A172 (cell line): ENCODE data around the gene SLC5A5. TPM values are rescaled to one million over a fixed set of nuclear protein-coding genes. Genes with fewer than 3 reads are reported as not detected.

Experiments used
- DNase-seq: peaks from one replicate; pipeline ENCODE4 v3.0.0-alpha.2; 2015; ENCODE audit warnings: low spot score
- total RNA-seq: library from RNA; depleted of rRNA; stranded (reverse); fragments of >200 nt; shearing (Covaris generic); gene quantifications from 2 replicates; pipeline ENCODE4 v1.2.3, GENCODE V29; 2014

The SLC5A5 gene
- total RNA-seq, 1 experiment from 2014 or later = not detected

GRCh38 chr19:17847538-17848366 lies 24.0 kb upstream of the SLC5A5 start, which contains the start of gene JAK3:
Gene JAK3, minus strand, starts transcription at chr19:17847982. Its CDS starts 3,565 bp downstream, at chr19:17844417.
- DNase-seq = no peak

- DNase-seq = no peak
These were observed 23.0 kb upstream of the SLC5A5 start for GRCh38 chr19:17848595-17849292.

DNA sequence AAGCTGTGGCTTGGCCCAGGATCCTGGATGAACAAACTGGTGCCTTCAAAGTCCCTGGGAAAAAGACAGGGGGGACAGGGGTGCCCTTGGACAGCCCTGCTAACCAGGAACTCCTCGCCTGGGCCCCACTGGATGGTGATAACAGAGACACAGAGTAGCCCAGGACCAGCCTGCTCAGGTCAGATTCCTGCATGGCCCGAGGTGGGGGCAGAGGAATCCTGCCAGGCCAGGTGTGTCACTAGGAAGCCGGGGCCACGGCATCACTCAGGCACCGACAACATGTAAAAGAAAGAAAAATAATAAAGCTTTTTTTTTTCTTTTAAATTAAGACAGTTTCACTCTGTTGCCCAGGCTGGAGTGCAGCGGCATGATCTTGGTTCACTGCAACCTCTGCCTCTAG lies 17.7 kb upstream of the SLC5A5 start:
- no peak for DNase-seq

- DNase-seq = peak; percentile 64
These were observed 16.2 kb upstream of the SLC5A5 start for GRCh38 chr19:17855280-17856152.

DNA sequence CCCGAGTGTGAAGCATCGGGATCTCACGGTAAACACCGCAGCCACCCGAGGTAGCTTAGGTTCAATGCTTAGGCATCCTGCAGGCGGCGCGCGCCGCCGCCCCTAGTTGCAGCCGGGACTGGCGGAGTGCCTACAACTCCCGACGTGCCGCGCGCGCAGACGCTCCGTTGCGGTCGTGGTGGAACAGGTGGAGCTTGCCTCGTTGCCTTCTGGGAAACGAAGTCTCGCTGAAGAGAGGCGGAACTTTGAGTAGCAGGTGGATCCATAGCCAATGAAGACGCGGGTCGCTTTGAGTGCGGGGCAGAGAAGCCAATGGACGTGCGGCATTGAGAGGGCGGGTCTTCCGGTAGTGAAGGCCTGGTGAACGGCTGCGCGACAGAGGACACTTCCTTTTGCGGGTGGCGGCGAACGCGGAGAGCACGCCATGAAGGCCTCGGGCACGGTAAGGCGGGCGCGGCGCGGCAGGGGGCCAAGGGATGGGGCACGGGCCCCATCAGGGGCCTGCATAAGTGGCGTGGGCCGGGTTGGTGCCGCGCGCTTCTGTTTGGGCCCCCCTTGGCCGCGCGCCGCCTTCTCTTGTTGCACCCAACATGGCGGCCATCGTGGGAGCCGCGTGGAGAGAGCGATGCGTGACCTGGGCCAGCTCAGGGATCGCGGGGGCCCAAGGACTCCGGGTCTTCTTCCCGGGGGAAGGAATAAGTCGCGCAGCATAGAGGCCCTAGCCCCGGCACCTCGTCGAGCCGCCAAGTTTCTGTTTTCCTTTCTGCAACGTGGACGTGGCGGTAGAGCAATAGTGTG lies 12.0 kb upstream of the SLC5A5 start, which contains the start of gene RPL18A:
TSS of gene RPL18A (plus strand) at position 378 of the 798 bp plus-strand sequence. CDS start at position 425, 47 bp downstream.
- DNase-seq = peak; percentile 99

DNA sequence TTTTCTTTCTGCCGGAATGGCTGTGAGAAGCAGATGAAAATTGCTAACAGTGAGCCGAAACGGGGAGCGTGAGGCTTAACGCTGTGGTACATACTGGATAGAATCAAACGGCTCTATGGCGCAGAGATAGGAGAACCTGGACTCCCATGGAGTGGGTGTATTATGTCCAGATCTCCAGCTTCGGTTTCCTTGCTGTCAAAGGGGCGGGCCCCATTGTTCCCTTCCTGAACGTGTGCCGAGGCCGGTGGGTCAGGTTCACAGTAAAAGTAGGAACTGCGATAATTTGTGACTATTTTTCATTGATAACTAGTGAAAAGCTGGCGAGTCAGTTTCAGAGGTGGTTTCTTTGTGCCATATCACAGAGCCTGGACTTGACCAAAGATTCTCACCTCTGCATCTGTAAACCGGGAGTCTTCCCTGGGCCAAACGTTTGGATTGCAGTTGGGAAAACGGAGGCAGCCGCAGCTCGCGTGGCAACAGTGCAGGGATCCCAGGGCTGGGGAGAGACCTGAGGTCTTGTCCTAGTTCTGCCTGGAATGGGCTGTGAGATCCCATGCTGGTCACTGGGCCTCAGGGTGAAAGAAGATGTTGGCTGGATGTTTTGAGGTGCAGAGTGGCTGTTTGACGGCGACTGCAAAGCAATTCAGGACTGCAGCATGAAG lies 11.3 kb upstream of the SLC5A5 start:
- DNase-seq = no peak

DNA sequence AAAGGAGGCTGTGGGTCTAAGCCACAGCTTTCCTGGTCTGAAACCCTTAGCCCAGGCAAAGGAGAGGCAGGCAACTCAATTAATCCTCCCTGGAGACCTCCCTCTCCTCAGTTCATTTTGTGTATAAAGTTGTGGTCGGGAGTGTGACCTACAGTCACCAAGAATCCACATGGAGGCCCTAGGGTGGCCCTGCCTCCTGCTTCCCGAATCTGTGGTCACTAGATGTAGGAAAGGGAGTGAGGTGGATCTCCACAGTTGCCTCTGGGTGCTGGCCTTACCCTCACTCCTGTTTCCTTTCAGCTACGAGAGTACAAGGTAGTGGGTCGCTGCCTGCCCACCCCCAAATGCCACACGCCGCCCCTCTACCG lies 10.8 kb upstream of the SLC5A5 start:
- DNase-seq = no peak

DNA sequence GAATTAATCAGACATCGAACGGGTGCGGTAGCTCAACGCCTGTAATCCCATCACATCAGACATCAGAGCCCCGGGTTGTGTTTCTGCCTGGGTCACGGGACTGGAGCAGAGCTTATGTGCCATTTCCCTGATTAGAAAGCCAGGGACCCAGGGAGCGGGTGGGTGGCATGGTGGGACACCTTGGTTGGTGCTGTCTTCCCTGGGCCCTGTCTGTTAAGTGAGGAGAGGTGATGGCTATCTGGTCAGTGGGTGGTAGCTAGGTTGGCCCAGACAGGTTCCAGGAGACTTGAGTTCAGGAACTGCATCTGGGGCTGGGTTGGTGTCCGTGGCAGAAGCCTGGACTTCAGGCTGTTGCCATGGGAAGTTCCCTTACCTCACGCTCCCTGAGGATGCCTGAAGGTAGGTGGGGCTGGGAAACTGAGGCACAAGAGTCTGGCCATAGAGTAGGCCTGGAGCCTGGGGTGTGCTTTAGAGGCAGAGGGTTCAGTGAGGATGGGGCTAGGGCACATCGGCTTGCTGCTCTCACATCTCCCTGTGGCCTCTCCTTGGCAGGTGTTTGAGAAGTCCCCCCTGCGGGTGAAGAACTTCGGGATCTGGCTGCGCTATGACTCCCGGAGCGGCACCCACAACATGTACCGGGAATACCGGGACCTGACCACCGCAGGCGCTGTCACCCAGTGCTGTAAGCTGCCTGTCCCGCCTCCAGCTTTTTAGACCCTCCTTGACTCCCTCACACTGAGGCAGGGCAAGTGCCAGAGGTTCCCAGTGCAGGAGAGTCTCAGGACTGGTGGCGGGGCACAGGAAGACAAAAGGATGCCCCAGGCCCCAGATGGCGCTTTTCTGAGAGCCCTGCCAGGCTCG lies 10.0 kb upstream of the SLC5A5 start:
- no peak for DNase-seq

GRCh38 chr19:17862711-17863519 lies 8.8 kb upstream of the SLC5A5 start:
- no peak for DNase-seq

- DNase-seq = no peak
These were observed 8.1 kb upstream of the SLC5A5 start for GRCh38 chr19:17863520-17864182.

GRCh38 chr19:17865364-17866311 lies 6.1 kb upstream of the SLC5A5 start:
- no peak for DNase-seq

- no peak for DNase-seq
These were observed 5.3 kb upstream of the SLC5A5 start for GRCh38 chr19:17866312-17866963.

- no peak for DNase-seq
These were observed 4.7 kb upstream of the SLC5A5 start for GRCh38 chr19:17866964-17867486.

DNA sequence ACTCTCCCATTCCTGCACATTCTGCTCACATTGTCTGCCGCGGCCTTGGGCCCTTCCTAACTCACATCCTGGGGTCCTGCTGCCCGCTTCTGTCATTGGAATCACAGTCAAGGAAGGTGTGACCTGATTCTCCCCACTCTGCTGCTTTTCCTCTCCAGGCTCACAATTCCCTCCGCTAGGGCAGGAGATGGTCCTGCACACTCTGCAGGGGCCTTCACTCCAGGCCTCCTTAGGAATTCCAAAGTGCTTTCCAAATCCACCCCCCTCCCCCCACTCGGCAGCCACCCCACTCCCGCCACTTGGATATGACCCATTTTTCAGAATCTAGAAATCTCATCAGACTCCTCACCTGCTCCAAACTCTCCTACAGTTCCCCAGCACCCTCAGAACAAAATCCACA lies 3.1 kb upstream of the SLC5A5 start:
- no peak for DNase-seq

DNA sequence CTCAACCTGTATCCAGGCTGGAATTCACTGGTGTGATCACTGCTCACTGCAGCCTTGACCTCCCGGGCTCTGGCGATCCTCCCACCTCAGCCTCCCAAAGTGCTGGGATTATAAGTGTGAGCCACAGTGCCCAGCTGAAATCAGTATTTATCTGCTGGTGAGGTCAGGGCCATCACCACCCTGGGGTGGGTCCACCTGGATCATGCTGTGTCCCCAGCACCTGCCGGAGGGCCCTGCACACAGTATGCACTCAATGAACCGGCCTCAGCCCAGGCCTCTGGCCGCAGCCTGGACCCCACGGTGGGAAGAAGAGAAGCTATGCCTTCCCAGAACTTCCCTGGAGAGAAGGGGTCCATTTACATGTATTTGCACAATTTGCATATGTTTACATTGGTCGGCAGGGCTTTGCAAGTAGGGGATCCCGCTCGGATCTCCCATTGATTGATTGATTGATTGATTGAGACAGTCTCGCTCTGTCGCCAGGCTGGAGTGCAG lies 2.6 kb upstream of the SLC5A5 start:
- DNase-seq = no peak
